Glutamatergic neuron (in vitro differentiated cells): ENCODE data around the gene BRMS1. TPM values are rescaled to one million over a fixed set of nuclear protein-coding genes. Genes with fewer than 3 reads are reported as not detected.

ENCODE experiments used
- DNase-seq: peaks from one replicate; pipeline ENCODE4 v3.0.0; 2022
- H3K27ac Mint-ChIP-seq: one replicate; pipeline ENCODE4 v1.8.0; 2020; ENCODE audit warnings: mild to moderate bottlenecking, mixed read lengths, inconsistent platforms; ENCODE audit not compliant: unreplicated experiment
- H3K27me3 Mint-ChIP-seq: one replicate; pipeline ENCODE4 v1.8.0; 2020; ENCODE audit warnings: mild to moderate bottlenecking, moderate library complexity, mixed read lengths, inconsistent platforms; ENCODE audit not compliant: unreplicated experiment
- H3K36me3 Mint-ChIP-seq: one replicate; pipeline ENCODE4 v1.8.0; 2020; ENCODE audit warnings: mild to moderate bottlenecking, mixed read lengths, inconsistent platforms; ENCODE audit not compliant: unreplicated experiment
- H3K4me1 Mint-ChIP-seq: one replicate; pipeline ENCODE4 v1.8.0; 2020; ENCODE audit warnings: mild to moderate bottlenecking, low read depth, mixed read lengths, inconsistent platforms; ENCODE audit not compliant: unreplicated experiment
- H3K4me3 Mint-ChIP-seq: one replicate; pipeline ENCODE4 v1.8.0; 2020; ENCODE audit warnings: mild to moderate bottlenecking, mixed read lengths, inconsistent platforms; ENCODE audit not compliant: unreplicated experiment
- H3K9me3 Mint-ChIP-seq: one replicate; pipeline ENCODE4 v1.8.0; 2020; ENCODE audit warnings: mild to moderate bottlenecking, moderate library complexity, mixed read lengths, inconsistent platforms; ENCODE audit not compliant: unreplicated experiment
- CTCF ChIP-seq: fragments of 200-600 bp; sonication (generic); IDR thresholded peaks from one replicate; pipeline ENCODE4 v1.5.0; 2021; ENCODE audit not compliant: partially characterized antibody, unreplicated experiment
- total RNA-seq: library from RNA; stranded (reverse); fragmentation: NEBNext Ultra II Directional; extraction: Animal tissue kit (Norgen Biotek cat#: 25700); gene quantifications from one replicate; pipeline ENCODE4 v1.2.1, GENCODE V29; 2021; ENCODE audit not compliant: unreplicated experiment

The BRMS1 gene
- total RNA-seq, 1 donor from 2014 or later: 44.0 TPM

- peaks cover 24% of the 10 kb centered on the region for H3K4me1 Mint-ChIP-seq
- H3K36me3 Mint-ChIP-seq: no peaks in the 10 kb centered on the region
- TF ChIP-seq CTCF: peak; percentile 98
- DNase-seq: peak; percentile 82
- H3K27me3 Mint-ChIP-seq: peaks cover 21% of the 10 kb centered on the region
- H3K9me3 Mint-ChIP-seq: peaks cover 16% of the 10 kb centered on the region
- H3K27ac Mint-ChIP-seq: peak overlapping the region; percentile 38
- no peak overlapping the region for H3K4me3 Mint-ChIP-seq
Observed at GRCh38 chr11:66328302-66329144, 16.4 kb downstream of the BRMS1 start.

- no peak overlapping the region for H3K4me3 Mint-ChIP-seq
- peaks cover 26% of the 10 kb centered on the region for H3K27me3 Mint-ChIP-seq
- peaks cover 26% of the 10 kb centered on the region for H3K4me1 Mint-ChIP-seq
- TF ChIP-seq CTCF: no peak
- H3K9me3 Mint-ChIP-seq: peaks cover 19% of the 10 kb centered on the region
- H3K36me3 Mint-ChIP-seq: no peaks in the 10 kb centered on the region
- DNase-seq: no peak
- no peak overlapping the region for H3K27ac Mint-ChIP-seq
Observed at GRCh38 chr11:66328031-66328301, 16.9 kb downstream of the BRMS1 start.

GRCh38 chr11:66327171-66328030 is 17.5 kb downstream of the BRMS1 start:
- DNase-seq: no peak
- Mint-ChIP-seq H3K36me3 (no peaks in the 10 kb centered on the region), H3K4me1 (peaks cover 26% of the 10 kb centered on the region), H3K9me3 (peaks cover 19% of the 10 kb centered on the region), H3K27me3 (peaks cover 26% of the 10 kb centered on the region), H3K27ac (peak overlapping the region; percentile 59), H3K4me3 (peak overlapping the region; percentile 56)
- TF ChIP-seq CTCF: no peak

GRCh38 chr11:66326261-66327111 is 18.4 kb downstream of the BRMS1 start:
- Mint-ChIP-seq H3K27me3 (peaks cover 26% of the 10 kb centered on the region), H3K27ac (peak overlapping the region; percentile 23), H3K36me3 (no peaks in the 10 kb centered on the region), H3K4me3 (no peak overlapping the region), H3K9me3 (peaks cover 19% of the 10 kb centered on the region), H3K4me1 (peaks cover 26% of the 10 kb centered on the region)
- peak; percentile 34 for DNase-seq
- no peak for TF ChIP-seq CTCF
